DMS153 treated with DMSO at 0.1 percent for 48 hours (cell line): ENCODE measurements around the gene FAM149A.

Source experiments
- DNase-seq: peaks from one replicate; lab custom pipeline; 2025; ENCODE audit not compliant: unreplicated experiment; lab: John Stamatoyannopoulos, UW

FAM149A gene

DNA sequence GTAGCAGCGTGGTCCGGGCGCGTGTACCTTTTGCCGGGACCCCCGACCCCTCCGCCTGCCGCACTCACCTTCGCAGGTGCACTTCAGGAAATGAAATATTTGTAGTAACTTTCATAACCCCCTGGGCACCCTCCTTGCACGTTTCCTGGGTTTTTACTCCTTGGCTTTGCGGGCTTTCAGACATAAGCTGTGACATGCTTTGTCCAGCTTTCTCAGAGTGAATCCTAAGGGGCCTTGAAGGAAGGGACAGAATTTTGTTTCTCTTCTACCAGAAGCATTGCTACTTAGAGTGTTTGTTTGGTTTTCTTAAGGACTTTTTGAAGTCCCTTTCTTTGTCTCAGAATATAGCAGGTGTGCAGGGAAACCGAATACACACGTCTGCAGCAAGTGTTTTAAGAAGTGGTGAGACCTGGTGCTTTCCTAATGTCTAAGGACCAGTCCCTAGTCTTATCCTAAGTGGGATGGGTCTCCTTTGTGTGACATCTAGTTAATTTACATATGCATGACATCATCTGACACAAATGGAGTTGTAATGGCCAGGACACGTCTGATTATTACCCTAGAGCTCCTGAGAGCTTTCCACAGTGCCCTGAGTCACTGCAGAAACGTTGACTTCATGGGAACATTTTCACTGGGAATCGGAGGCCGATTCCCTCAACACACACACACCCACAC, 1.3 kb downstream of the FAM149A start:
- no peak for DNase-seq

DNA sequence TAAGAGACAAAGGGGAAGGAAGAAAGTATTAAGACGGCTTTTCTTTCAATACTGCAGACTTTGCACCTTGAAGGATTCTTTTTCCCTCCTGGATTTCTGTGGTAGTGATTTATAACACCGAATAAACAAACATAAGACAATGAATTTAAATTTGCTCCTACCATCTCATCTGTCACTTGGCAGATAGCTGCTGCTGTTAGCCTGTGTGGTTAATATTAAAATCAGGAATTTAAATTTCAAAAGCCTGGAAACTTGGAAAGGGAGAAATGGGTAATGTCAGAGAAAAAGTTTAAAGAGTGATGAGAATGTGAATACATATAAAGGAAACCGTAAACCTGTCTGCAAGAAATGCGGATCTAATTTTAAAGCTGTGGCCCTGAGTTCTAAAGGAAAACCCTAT, 3.4 kb downstream of the FAM149A start:
- DNase-seq, result no peak

DNA sequence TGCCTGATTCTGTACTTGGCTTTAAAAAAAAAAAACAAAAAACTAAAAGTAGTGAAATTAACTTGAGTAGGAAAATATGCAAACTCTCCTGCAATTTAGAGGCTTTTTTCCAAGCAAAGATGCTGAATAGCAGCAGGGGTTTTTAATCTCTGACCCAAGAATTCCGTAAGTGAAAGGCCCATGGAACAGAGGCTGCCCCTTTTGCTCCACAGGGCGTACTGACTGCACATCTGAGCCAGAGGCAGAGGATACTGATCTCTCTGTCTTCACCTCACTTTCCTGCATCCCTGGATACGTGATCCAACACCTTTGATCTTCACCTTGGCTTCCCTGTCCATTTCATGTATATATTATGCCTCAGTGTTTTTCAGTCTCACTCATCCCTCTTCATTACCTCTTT, 3.9 kb downstream of the FAM149A start:
- no peak for DNase-seq

DNA sequence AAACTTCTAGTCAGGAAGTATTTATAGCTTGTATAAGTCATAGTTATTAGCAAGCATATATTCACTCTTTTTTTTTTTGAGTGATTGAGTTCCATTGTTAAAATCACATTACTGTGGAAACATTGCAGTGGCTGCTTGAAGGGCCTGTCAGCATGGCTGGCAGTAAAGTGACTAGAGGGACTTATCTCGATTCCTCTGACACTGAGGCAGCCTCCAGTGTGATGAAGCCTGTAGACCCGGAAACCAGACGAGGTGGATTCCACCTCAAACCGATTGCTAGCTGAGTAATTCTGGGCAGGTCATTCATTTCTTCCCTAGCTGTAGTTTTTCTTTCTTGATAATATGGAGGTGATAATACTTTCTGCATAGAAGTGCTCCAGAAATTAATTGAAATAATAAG, 4.7 kb downstream of the FAM149A start:
- no peak for DNase-seq

DNA sequence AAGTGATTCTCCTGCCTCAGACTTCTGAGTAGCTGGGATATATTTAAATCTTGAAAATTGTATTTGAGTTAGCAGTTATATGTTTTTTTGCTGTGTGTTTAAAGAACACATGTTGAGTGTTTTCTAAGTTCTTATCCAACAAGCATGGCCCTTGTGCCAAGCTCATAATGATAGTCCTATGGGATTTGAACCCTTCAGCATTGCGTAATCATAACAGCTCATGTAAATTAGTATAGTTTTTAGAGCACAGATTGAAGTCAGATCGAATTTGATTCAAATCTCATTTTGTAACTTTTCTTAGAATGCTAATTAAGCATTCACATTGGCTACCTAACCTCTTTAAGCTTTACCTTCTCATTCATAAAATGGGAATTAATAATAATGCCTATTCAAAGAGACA, 12.2 kb downstream of the FAM149A start:
- no peak for DNase-seq

DNA sequence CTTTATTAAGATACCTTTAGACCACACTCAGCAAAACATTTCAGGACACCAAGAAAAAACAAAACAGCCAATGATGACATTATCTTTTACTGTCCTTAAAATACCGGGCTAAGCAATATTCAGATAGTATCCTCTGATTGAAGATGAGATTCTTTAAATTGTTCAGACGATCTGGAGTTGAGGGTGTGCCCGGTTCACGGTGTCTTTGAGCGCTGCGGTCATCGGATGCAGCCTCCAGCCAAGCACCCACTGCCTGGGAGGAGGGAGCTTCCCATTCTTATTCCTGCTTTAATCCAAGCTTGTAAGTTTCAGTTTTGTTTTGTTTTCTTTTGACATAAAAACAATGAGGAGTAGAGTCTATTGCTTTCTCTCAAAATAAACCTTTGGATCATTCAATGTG, 14.1 kb downstream of the FAM149A start:
- no peak for DNase-seq

DNA sequence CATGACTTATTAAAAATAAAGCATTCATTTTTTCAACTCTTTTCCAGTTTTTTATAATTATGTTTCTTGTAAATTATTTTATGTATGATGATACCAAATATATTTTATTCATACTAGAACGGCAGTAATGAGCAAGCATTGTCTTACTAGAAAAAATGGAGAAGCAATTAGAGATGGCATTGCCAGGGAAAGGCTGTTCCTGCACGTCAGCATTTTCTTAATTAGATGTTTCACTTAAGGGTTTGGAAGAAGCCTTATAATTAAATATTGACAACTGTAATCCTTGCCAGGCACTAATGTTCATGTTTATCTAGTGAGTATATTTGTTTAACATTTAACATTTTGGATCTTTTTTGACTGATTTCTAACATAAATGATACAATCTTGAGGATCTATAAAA, 16.6 kb downstream of the FAM149A start:
- DNase-seq, result no peak

DNA sequence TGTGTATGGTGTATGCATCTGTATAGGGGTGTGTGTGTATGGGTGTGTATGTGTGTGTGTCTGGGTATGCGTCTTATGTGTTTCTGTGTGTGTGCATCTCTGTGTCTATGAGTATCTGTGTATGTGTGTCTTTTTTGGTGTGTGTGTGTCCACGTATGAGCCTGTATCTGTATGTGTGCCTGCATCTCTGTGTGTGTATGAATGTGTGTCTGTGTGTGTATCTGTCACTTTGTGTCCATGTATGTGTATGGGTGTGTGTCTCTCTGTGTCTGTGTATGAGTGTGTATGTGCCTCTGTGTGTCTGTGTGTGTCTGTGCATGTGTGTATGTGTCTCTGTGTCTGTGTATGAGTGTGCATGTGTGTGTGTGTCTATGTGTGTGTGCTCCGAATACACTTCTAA, 24.3 kb downstream of the FAM149A start:
- DNase-seq, result no peak

DNA sequence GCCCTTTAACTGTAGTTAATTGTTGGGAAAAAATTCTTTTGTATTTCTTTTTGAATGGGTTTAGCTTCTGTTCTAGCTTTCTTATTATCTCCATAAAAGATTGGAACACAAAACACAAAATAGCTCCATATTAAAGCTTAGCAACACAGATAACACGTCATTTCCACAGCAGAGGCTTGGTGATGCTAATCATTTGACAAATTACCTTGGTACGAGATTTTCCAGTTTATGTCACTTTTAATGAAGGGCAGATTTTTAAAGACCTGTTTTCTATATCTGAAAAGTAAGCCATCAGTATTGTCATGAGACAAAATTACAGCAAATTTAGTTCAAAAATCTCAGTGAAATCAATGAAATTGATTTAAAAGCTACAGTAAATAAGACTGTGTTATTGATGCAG, 27.4 kb downstream of the FAM149A start:
- no peak for DNase-seq

DNA sequence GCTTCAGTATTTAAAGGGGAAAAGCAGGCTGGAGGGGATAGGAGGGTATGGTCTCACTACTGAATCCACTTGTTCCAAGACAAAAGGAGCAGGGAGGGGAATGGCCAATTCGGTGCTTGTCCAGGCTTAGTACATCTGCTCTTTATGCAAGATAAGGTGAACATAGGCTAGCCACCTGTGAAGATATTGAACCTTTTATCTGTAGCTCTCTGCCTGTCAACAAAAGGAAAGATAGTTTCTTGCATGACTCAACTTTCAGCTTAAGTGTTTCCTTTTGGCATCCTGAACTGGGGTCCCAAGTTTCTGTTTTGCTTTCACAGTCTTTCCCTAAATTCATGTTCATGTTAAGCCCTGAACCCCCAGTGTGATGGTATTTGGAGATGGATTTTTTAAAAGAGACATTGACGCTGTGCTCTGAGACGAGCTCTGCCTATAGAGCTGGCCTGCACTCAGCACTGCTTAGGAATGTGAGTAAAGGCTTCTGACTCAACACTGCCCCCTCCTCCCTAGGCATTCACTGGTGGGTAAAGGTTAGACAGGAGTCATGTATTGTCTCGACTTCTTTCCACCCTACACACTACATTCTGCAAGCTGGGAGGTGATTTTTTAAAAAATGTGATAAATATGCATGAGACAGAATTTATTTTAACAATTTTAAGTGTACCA, 28.2 kb downstream of the FAM149A start:
- DNase-seq, result no peak

DNA sequence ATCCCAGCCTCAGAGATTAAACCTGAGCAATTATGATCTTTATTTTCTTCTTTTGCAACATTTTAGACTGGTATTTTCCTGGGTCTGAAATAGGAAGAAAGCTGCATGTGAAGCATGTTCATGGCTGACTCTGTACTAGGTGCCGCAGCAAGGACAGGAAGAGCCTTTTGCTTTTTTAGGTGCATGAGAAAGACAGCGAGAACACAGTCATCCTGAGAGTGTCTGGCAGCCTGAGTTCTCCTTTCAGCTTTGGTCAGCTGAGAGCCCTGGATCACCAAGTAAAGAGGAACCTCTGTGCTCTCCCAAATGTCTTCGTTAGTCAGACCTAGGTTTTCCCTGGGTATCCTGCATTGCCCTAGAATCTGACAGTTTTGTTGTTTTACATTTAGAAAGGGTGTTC, 29.8 kb downstream of the FAM149A start:
- DNase-seq, result no peak

DNA sequence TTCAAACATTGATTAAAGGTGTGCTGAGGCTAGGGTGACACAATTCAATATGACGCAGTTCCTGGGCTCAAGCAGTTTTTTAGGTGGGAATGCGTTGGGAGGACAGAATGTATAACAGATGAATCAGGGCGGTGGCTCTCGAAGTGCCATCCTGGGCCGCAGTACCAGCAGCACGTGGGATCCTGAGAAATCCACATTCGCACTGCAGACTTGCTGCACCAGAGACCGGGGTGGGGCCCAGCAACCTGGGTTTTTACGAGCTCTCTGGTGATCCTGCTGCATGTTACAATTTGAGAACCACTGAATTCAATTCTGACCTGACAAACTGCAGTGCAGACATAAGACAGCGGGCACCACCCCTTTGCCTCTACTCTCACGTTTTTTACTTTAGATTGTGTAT, 30.4 kb downstream of the FAM149A start:
- DNase-seq, result no peak

DNA sequence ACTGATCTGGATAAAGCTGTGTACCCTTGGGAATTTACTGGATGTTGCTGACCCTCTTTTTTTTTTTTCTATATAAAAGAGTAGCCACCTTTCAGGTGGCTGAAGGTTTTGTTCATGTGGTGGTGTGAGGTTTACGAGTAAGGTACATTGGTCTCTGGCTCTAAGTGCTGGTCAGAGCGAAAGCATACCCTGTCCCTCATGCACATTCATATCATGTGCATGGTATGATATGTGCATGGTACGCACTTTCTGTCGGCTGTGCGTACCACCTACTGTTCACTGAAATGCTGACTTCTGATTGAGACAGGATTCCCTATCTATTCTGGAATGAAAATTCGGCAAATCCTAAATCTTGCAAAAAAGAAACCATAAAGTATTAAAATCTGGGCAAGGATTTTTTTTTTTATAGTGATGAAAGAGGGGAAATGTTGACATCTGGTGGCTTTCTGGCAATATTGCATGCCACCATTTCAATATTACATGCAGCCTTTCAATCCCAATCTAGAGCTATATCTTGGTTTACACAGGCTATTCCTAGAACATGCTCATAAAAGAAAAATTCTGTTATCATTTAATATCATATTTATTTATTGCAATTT, 32.8 kb downstream of the FAM149A start:
- DNase-seq, result peak; percentile 22

DNA sequence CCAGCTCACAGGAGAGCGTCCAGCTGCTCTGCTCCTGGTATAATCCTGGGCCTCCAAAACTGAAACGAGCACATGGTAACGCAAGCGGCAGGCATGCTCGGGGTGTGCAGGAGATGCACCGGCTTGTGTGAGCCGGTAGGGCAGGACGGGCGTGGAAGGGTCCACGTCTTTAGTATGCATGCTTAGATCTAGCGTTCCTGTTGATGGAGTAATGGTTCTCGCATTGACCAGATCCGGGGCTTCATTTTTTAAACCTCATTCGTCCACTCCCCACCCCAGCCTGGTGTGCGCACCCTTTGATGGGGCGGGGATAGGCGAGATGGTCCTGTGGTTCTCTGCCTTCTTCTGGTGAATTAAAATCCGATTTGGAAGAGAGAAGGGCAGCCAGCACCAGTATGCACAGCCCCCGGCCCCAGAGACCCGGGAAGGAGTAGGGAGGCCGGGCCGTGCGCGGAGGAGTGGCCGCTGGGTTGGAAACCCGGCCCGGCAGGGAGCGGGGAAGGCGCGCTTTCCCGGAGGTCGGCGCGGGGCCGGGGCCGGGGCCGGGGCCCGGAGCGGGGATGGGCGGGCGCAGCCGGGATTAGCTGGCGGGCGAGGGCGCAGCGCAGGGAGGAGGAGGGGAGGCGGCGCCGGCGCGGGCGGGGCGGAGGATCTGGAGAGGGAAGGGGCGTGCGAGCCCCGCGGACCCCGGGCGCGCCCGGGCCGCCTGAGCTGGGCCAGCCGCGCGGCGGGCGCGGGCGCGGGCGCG, 39.9 kb downstream of the FAM149A start:
- no peak for DNase-seq

DNA sequence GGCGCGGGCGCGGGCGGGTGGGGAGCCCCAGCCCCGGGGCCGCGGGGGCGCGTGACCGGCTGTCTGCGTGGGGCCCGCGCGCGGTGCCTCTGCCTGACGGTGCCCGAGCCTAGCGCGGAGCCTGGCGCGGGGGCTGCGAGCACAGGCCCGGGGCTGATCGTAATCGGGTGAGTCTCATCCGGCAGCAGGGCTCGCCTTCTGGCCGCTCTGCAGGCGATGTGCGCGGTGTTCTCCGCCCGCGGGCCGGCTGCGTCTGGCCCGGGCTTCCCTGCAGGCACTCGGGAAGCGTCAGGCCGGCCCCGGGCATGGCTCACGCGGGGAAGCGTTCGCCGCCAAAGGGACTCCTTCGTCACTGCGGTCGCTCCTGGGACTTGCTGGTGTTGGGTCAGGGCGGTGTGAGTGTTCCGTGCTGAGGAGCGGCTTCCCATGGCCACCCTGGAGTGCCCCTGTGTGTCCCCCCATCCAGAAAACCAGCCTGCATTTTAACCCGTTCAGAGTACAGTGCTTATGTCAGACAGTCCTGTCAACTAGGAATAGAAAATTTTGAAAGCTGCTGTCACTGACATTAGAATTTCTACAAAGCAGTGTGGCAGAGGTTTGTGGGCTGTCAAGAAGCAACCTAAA, 40.6 kb downstream of the FAM149A start:
- no peak for DNase-seq

DNA sequence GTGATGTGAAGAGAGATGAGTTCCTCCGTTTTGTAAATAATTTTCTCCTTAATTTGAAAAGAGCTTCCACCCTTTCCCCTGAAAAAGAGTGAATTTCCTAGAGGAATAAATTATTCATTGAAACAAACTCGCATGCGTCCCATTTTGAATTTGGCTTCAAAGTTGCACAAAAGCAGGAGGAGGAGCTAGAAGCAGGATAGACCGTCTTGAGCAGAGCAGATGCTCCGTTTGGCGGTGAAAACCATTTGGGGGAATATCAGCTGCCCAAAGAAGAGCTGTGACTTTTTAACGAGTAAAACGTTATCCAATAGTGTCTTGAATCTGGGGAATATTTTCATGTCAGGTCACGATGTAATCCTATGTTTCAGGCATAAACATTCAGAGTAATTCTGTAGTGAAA, 42.0 kb downstream of the FAM149A start:
- DNase-seq, result no peak

DNA sequence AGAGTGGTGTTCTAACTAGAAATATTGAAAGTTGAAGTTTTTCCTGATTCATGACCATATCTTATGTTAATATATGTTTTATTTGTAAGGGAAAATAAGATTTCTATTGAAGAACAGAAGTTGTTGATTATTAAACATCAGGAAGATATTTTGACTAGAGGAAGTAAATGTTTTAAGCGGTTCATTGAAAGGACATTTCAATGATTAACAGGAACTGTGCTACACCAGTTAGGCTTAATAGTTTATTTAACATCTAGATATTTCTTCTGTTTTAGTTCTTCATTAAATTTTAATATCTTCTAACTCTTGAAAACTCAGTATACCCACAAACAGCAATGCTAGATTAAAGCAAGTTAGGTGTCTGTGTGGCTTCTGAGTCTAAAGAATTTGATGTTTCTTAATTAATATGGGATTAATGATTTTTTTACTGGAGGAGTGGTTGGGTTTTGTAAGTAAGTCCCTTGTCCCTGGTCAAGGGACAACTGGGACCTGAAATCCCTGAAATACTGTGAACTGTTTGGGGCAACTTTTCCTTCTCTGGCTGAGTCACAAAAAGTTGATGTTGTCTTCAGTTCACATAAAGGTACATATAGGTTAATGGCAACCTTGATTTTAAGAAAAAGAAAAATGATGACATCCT, 44.0 kb downstream of the FAM149A start:
- no peak for DNase-seq

DNA sequence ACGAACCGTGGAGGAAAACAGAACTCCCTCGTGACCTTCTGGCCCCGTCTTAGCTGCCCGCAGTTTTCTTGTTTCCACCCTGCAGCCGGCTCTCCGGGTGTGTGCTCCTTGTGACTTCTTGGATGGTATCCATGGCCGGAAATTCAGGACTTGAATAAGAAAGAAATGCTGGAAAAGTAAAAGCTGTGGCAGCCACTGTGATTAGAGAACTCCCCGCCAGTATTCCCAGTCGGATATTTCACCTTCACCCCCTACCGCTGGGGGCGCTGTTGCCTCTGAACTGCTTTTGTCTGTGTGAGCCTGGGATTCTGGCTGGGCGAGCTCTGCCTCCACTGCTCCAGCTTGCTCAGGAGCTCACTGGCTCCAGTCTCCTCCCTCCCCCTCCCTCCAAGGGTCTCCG, 45.4 kb downstream of the FAM149A start:
- DNase-seq, result no peak

DNA sequence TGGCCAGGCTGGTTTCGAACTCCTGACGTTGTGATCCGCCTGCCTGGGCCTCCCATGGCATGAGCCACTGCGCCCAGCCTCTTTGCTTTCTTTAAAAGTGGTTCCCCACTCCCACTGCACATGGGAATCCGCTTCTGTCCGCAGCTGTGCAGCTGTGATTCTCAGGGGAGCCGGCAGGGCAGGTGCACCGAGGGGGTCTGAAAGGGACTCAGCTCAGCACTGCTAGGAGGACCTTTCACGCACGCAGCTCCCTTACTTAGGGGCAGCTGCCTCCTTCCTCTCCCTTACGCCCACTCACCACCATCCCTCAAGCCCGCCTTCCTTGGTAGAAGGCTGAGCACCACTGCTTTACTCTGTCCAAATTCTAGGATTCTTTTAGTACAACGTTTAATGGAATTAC, 46.4 kb downstream of the FAM149A start:
- DNase-seq, result no peak

DNA sequence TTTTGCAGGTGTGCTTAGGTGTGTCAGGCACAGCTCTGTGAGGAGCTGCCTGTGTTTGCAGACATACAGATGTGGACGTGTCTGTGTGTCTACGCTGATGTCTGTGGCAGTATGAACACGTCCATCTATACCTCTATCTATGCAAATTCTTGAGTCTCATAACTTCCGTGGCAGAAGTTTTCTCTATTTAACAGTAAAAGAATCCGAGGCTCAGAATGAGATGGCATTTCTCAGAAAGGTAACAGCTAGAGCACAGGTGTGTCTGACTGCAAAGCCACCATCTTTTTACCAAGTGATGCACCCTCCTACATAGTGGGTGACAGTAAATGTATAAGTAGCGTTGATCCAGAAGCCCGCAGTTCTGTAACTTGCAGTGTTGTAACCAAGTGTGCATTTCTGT, 47.0 kb downstream of the FAM149A start:
- DNase-seq, result no peak
